Stimulated activated CD4-positive, alpha-beta T cell treated with anti-CD3 and anti-CD28 coated beads, Interleukin-1b, Interleukin-23, amount 100 ng/mL, for 48 hours (primary cell): ENCODE measurements around the gene NFATC1.

Source experiments
- DNase-seq: peaks from one replicate; pipeline ENCODE4 v3.0.0-alpha.2; 2020

The NFATC1 gene

DNA sequence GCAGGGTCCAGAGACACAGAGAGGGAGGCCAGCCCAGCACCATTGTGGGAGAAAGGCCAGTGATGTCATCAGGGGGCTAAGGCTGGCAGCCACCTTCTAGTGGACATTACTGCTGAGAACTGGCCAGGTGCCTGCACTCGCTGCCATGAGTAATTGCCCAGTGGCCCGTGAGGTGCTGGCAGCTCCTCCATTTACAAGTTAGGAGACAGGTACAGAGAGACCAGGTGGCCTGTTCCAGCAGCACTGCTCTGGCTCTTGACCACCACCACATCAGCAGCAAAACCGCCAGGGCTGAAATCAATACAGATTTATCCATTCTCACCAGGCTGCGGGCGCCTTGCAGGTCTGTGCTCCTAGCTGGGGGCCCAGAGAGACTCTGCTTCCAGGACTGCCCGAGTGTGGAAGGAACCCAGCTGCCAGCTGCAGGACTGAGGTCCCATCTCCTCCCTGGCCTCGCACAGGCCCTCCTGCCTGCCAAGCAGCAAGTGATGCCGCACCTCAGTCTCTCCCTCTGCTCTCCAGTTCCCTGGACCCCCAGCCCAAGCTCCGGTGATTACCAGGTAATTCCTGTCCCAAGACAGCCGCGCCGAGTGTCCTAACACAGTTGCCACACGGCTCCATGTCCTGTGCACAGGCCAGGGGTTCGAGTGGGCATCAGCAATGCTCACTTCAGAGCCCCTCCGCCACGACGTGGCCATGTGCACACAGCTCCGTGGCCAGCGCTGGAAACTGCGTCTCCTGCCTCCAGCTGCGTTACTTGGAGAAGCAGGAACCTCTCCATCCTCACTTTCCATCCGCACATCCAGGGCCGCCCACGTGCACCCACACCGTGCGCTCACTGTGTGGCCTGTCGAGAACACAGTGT lies 182.9 kb downstream of the NFATC1 start:
- DNase-seq = no peak
